Spleen (tissue), 7 donors: Measurements from ENCODE around the gene COL5A1.

Source experiments
- CTCF ChIP-seq, 11 experiments: fragments of 200-600 bp in 7 of 11; fragments of 450-650 bp in 4 of 11; sonication (generic) in 4 of 11; IDR thresholded peaks in 8 of 11; conservative IDR thresholded peaks in 3 of 11; 1 replicate in 7 of 11; 2 replicates in 4 of 11; pipeline versions ENCODE4 v1.4.0 to v1.8.0; 2016 to 2021; ENCODE audit warnings: antibody characterized with exemption in 11 of 11, inconsistent platforms in 4 of 11, mild to moderate bottlenecking in 1 of 11
- POLR2A ChIP-seq, 3 donors: fragments of 450-650 bp; IDR thresholded peaks; one replicate each; pipeline ENCODE4 v1.5.1; 2017; ENCODE audit warnings: antibody characterized with exemption in 3 of 3, mild to moderate bottlenecking in 1 of 3
- donor health status: DM: no; HTN: no; CAD: no; lungs with moderate emphysema.
- donor health status: DM: no; HTN: no; CAD: no.
- donor health status: DM: no; HTN: no; CAD: no.

- TF ChIP-seq CTCF (IDR thresholded peaks at IDR 0.05 in 8 of 11, conservative IDR thresholded peaks at IDR 0.05 in 3 of 11) (no peak), POLR2A (IDR thresholded peaks at IDR 0.05) (no peak)
Observed at GRCh38 chr9:134695144-134695543, 53.5 kb downstream of the COL5A1 start.
